OCI-LY7 (cell line): ENCODE measurements around the gene TTC7B.

Experiments used
- CTCF ChIP-seq: fragments of 200-600 bp; sonication (generic); conservative IDR thresholded peaks from 2 replicates; pipeline ENCODE4 v1.5.1; 2014; ENCODE audit warnings: mild to moderate bottlenecking, antibody characterized with exemption, low read length, moderate library complexity, mixed read lengths
- EZH2phosphoT487 ChIP-seq: fragments of 200-600 bp; sonication (generic); IDR thresholded peaks from 2 replicates; pipeline ENCODE4 v1.6.1; 2018; ENCODE audit warnings: low read depth, borderline replicate concordance, mild to moderate bottlenecking, mixed run types, antibody characterized with exemption, low read length, moderate library complexity, mixed read lengths

GRCh38 chr14:90674716-90675115 lies 141.5 kb downstream of the TTC7B start:
- TF ChIP-seq CTCF = no peak
- TF ChIP-seq EZH2phosphoT487 = no peak
